OCI-LY3 (cell line): ENCODE results near the gene PPP3CB.

Source experiments
- H2AFZ ChIP-seq: fragments of 200-600, 300-600 bp; shearing (Covaris generic); 2 replicates; pipeline ENCODE4 v1.6.0; 2014; ENCODE audit warnings: antibody characterized with exemption, low read depth, low read length
- H3K27ac ChIP-seq: fragments of 200-600, 300-600 bp; sonication (generic); 2 replicates; pipeline ENCODE4 v1.5.1; 2014; ENCODE audit warnings: mild to moderate bottlenecking, low read length, moderate library complexity, mixed read lengths
- H3K27me3 ChIP-seq: fragments of 200-600, 300-600 bp; sonication (generic); 2 replicates; pipeline ENCODE4 v1.6.1; 2014; ENCODE audit warnings: low read depth, low read length, mixed read lengths
- H3K36me3 ChIP-seq: fragments of 200-600, 300-600 bp; sonication (generic); replicated peaks from 2 replicates; pipeline ENCODE3; 2014; ENCODE audit warnings: low read depth, low read length, mixed read lengths
- H3K4me1 ChIP-seq: fragments of 300-600, 200-600 bp; sonication (generic); 2 replicates; pipeline ENCODE4 v1.6.1; 2014; ENCODE audit warnings: low read length, mixed read lengths
- H3K4me2 ChIP-seq: fragments of 200-600, 300-600 bp; sonication (generic); 2 replicates; pipeline ENCODE4 v1.6.1; 2014; ENCODE audit warnings: low read length, mixed read lengths
- H3K4me3 ChIP-seq: fragments of 300-600, 200-600 bp; sonication (generic); 2 replicates; pipeline ENCODE4 v1.5.1; 2014; ENCODE audit warnings: antibody characterized with exemption, mild to moderate bottlenecking, low read length, moderate library complexity
- H3K79me2 ChIP-seq: fragments of 300-600, 200-600 bp; shearing (Covaris generic); 2 replicates; pipeline ENCODE4 v1.6.1; 2014; ENCODE audit warnings: mild to moderate bottlenecking, low read length, mixed read lengths
- H3K9ac ChIP-seq: fragments of 300-600, 200-600 bp; shearing (Covaris generic); 2 replicates; pipeline ENCODE4 v1.6.0; 2014; ENCODE audit warnings: mild to moderate bottlenecking, low read length, moderate library complexity
- H3K9me3 ChIP-seq: fragments of 200-600, 300-600 bp; shearing (Covaris generic); 2 replicates; pipeline ENCODE4 v1.6.1; 2014; ENCODE audit warnings: low read length, mixed read lengths; ENCODE audit not compliant: insufficient read depth
- H4K20me1 ChIP-seq: fragments of 200-600, 300-600 bp; sonication (generic); 2 replicates; pipeline ENCODE4 v1.6.1; 2016; ENCODE audit warnings: low read length, mixed read lengths; ENCODE audit not compliant: insufficient read depth
- CTCF ChIP-seq: fragments of 200-600, 300-600 bp; sonication (generic); IDR thresholded peaks from 2 replicates; pipeline ENCODE4 v1.5.1; 2014; ENCODE audit warnings: antibody characterized with exemption, low read length, low read depth
- EZH2phosphoT487 ChIP-seq: fragments of 200-600 bp; shearing (Covaris generic); IDR thresholded peaks from 2 replicates; pipeline ENCODE4 v1.6.1; 2018; ENCODE audit warnings: antibody characterized with exemption, mixed run types, low read depth

Gene PPP3CB

GRCh38 chr10:73517166-73517888 is 21.5 kb upstream of the PPP3CB start:
- Histone ChIP-seq H3K4me3 (no peak overlapping the region), H3K9ac (no peak overlapping the region), H3K79me2 (no peaks in the 10 kb centered on the region), H3K4me1 (no peaks in the 10 kb centered on the region), H3K27me3 (no peaks in the 10 kb centered on the region), H3K27ac (no peak overlapping the region), H3K4me2 (no peak overlapping the region), H2AFZ (no peak overlapping the region), H3K9me3 (no peaks in the 10 kb centered on the region), H3K36me3 (no peaks in the 10 kb centered on the region), H4K20me1 (no peaks in the 10 kb centered on the region)
- TF ChIP-seq EZH2phosphoT487 = no peak
- TF ChIP-seq CTCF = no peak

- Histone ChIP-seq H3K9me3 (no peaks in the 10 kb centered on the region), H3K27ac (no peak overlapping the region), H3K4me3 (no peak overlapping the region), H3K4me1 (no peaks in the 10 kb centered on the region), H3K79me2 (no peaks in the 10 kb centered on the region), H3K4me2 (no peak overlapping the region), H3K27me3 (no peaks in the 10 kb centered on the region), H4K20me1 (no peaks in the 10 kb centered on the region), H3K36me3 (no peaks in the 10 kb centered on the region), H3K9ac (no peak overlapping the region), H2AFZ (no peak overlapping the region)
- TF ChIP-seq CTCF (no peak), EZH2phosphoT487 (no peak)
Observed at GRCh38 chr10:73512207-73512743, 16.5 kb upstream of the PPP3CB start.

GRCh38 chr10:73509695-73510094 is 13.9 kb upstream of the PPP3CB start:
- TF ChIP-seq EZH2phosphoT487 = no peak
- no peak for TF ChIP-seq CTCF
- H3K4me3 ChIP-seq = no peak overlapping the region
- no peaks in the 10 kb centered on the region for H3K9me3 ChIP-seq
- no peak overlapping the region for H3K9ac ChIP-seq
- H3K36me3 ChIP-seq = no peaks in the 10 kb centered on the region
- H3K4me2 ChIP-seq = no peak overlapping the region
- no peaks in the 10 kb centered on the region for H4K20me1 ChIP-seq
- no peaks in the 10 kb centered on the region for H3K27me3 ChIP-seq
- no peak overlapping the region for H3K27ac ChIP-seq
- no peaks in the 10 kb centered on the region for H3K79me2 ChIP-seq
- no peak overlapping the region for H2AFZ ChIP-seq
- H3K4me1 ChIP-seq = no peaks in the 10 kb centered on the region

GRCh38 chr10:73506491-73506890 is 10.7 kb upstream of the PPP3CB start:
- Histone ChIP-seq H3K9me3 (no peaks in the 10 kb centered on the region), H3K4me2 (no peak overlapping the region), H3K9ac (no peak overlapping the region)

More at GRCh38 chr10:73506491-73506890, 10.7 kb upstream of the PPP3CB start:
- no peak for TF ChIP-seq EZH2phosphoT487
- no peak for TF ChIP-seq CTCF
- H3K4me3 ChIP-seq = no peak overlapping the region
- H3K27ac ChIP-seq = no peak overlapping the region
- H3K36me3 ChIP-seq = no peaks in the 10 kb centered on the region
- H2AFZ ChIP-seq = no peak overlapping the region
- no peaks in the 10 kb centered on the region for H3K79me2 ChIP-seq
- no peaks in the 10 kb centered on the region for H4K20me1 ChIP-seq
- H3K27me3 ChIP-seq = no peaks in the 10 kb centered on the region
- peaks cover 6% of the 10 kb centered on the region for H3K4me1 ChIP-seq
